Esophagus muscularis mucosa (tissue), 3 donors: ENCODE data around the gene AJUBA.

Source experiments
- CTCF ChIP-seq, 3 experiments: fragments of 200-600 bp in 2 of 3; fragments of 450-650 bp in 1 of 3; sonication (generic) in 2 of 3; IDR thresholded peaks; one replicate each; pipeline ENCODE4 v1.5.1; 2017 to 2019; ENCODE audit warnings: antibody characterized with exemption in 3 of 3, mild to moderate bottlenecking in 2 of 3, moderate library complexity in 1 of 3
- POLR2A ChIP-seq: fragments of 450-650 bp; IDR thresholded peaks from one replicate; pipeline ENCODE4 v1.6.1; 2017; ENCODE audit warnings: antibody characterized with exemption, moderate library complexity, mild to moderate bottlenecking, low read depth

- no peak for TF ChIP-seq CTCF (IDR thresholded peaks at IDR 0.05)
- TF ChIP-seq POLR2A = no peak
These were observed 53.9 kb downstream of the AJUBA start for GRCh38 chr14:22928237-22929103.
